ENCODE results near the gene GSTM1.

GRCh38 chr1:109653306-109653705 is 34.3 kb upstream of the GSTM1 start:
- TF ChIP-seq CTCF (IDR thresholded peaks at IDR 0.05; ENCODE audit: insufficient read depth, low read depth, low read length) (no peak), EZH2 (IDR thresholded peaks at IDR 0.05; ENCODE audit: insufficient read depth, low read length) (no peak)

All from astrocyte (in vitro differentiated cells and primary cell).